ENCODE data around the gene FBXW9.
"Not testable (repeated sequence)": the region's sequence is repeated elsewhere in the genome, so short reads cannot be mapped to it uniquely, and the experiment has no call there.

Gene FBXW9

DNA sequence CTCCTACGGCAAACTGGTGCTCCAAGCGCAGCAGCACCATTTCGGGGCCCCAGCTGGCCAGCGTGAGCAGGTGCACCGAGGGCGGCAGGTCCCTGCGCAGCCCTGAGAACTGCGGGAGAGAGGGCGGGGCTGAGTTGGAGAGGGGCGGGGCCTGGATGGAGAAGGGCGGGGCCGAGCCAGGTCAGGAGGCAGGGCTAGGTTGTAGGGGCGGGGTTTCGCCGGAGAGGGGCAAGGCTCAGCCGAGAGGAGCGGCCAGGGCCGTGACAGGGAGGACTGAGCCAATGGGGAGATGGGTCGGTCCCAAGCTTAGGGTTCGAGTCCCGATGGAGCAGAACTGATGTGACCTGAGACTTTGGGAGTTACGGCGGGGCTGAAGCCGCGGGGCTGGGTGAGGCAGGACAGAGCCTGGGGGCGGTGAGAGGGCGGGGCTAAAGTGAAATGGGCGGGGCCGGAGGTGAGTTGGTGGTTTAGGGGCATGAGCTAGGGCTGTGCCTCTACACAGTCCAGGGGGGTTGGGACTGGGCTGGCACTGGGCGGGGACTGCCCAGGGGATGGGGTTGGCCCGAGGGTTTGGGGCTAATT, 48.9 kb downstream of the FBXW9 start:
- no peak for DNase-seq

- DNase-seq: no peak
These were observed 49.4 kb downstream of the FBXW9 start for GRCh38 chr19:12647047-12647446.

GRCh38 chr19:12646551-12646950, 49.9 kb downstream of the FBXW9 start:
- no peak for DNase-seq

DNA sequence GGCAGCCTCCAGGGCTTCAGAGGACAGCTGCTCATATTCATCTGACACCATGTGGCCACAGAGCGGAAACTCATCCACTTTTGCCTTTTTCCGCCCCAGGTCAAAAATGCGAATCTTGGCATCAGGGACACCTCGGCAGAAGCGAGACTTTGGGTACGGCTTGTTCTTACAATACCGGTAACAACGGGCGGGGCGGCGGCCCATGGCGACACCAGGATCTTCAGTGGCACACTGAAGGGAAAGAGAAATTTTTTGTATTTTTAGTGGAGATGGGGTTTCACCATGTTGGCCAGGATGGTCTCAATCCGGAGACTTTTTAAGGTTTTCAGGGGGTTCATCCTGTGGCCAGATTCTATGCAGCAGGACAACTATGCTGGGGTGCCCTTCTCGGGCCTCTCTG, 52.7 kb downstream of the FBXW9 start:
- not testable (repeated sequence) for DNase-seq

DNA sequence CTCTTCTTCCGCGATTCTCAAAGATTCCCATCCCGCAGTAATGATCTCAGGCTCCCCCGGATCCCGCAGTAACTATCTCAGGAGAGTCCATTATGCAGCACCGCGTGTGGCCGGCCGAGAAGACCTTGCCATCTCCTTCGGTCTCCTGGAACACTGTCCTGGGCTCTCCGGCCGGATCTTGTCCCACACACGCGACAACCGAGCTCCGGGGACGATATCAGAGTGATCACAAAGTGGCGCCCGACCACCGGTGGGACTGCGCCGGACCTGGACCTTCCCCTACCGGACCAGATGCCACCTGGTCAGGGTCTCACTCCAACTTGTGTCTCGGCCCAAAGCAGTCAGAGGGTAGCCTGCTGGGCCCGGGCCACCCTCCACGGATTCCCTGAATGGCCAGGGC, 53.9 kb downstream of the FBXW9 start:
- no peak for DNase-seq

- no peak for DNase-seq
These were observed 55.0 kb downstream of the FBXW9 start for GRCh38 chr19:12641456-12641855.

- peak; percentile 83 for DNase-seq
These were observed 56.4 kb downstream of the FBXW9 start for GRCh38 chr19:12639901-12640613.

Data from activated gamma-delta T cell treated with Interleukin-2 at 50 U/mL for 16 hours (primary cell).